SKM-1 treated with dmso at 0.1 percent for 144 hours (cell line): ENCODE measurements around the gene LYRM9.
"Not testable (repeated sequence)": the region's sequence is repeated elsewhere in the genome, so short reads cannot be mapped to it uniquely, and the experiment has no call there.

Experiments
- DNase-seq: peaks from one replicate; lab custom pipeline; 2025; ENCODE audit not compliant: unreplicated experiment; lab: John Stamatoyannopoulos, UW

LYRM9 gene

DNA sequence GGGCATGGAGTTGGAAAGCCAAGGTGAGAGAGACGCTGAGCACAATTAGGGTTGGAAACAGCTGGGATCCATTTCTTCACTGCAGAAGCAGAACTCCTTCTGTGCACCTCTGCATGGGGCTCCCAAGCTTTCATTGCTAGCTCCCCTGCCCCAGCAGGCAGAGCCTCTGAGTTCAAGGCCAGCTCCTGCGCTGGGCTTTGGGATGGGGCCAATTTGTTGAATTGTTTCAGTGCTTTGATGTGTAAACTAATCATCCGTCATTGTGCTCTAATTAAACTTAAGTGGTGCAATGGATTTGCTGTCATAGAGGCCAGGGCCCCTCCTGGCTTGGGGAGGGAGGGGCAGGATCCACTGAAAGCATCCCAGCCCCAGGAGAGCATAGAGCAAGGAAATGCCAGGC lies 13.5 kb upstream of the LYRM9 start:
- DNase-seq: no peak

DNA sequence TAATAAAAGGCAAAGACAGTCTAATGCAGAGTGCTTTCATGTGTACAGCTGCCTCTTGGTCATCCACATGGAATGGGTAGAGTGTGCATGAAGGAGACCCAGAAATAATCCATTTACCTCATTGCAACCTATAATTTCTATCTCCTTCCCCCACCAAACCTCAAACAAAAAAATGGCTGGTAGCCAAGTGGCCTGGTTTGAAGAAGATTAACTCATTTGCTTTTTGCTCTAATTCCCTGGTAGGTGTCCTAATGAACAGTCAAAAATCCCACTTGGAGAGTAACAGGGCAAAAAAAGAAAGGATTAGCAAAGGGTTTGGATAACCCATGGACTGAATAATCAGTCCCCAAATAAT lies 13.0 kb upstream of the LYRM9 start:
- no peak for DNase-seq

DNA sequence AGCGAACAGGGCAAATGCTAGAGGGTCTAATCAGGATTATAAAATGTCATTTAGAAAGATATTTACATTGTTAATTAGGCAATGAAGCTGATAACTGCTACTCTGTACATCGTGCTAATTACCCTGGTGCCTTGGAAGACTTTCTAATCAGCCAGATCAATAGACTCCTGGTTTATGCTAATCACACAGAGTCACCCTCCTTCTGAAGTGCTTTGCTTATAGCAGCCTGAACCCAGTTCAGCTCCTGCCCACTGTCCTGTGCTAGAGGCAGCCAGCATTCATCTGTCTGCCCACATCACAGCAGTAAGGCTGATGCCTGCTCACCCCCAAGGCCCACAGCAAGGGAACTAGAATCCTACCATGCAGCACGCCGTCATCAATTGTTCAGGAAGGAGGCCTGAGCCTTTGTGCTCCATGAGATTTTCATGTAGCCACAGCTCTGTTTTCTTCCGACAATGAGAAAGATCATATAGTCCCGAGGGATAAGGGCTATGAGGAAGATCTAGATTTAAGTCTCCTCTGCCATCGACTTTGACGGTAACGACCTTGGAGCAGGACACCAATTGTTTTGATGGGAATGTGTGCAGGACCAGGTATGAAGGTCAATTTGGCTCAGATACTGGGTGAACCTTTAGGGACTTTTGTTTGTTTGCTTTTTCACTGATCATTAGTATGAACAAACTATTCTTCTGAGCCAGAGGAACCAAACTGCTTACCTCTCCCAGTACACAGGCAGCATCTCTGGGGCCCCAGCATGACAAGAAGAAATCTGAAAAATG lies 12.5 kb upstream of the LYRM9 start:
- no peak for DNase-seq

DNA sequence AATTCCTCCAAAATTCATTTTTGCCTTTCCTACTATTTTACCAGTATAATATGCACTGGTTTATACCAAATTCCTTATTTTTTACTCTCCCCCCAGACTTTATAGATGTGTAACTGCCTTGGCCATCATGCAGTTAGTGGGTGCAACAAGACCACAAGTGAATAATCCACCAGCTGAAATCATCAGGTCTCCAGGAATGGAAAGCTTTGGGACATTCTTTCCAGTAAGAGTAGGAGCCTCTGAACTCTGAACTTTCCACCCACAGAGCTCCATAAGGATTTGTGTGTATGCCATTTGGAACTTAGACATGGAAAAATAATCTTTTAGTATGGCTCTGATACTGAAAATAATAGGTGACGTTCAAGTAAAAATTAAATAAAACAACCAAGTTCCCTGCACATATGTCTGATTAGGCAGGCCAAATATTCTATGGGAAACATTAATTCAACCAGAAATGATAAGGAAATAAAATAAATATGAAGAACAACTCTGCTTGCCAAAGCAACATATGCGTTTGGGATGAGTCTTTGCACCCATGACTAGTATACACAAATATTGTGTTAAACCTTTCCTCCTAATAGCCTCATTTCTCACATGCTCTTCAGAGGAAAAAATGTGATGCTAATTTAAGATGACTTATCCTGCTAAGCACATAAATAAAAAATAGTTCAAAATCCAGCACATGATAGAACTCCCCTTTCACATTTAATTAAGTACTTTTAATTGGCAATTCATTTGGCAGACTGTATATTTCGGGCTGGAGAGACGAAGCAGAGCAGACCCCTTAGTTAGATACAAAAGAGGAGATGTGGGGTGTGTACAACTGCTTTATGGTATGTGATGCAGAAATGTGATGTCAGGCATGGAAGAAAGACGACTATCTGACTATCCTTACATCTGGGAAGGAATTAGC lies 11.6 kb upstream of the LYRM9 start:
- no peak for DNase-seq

DNA sequence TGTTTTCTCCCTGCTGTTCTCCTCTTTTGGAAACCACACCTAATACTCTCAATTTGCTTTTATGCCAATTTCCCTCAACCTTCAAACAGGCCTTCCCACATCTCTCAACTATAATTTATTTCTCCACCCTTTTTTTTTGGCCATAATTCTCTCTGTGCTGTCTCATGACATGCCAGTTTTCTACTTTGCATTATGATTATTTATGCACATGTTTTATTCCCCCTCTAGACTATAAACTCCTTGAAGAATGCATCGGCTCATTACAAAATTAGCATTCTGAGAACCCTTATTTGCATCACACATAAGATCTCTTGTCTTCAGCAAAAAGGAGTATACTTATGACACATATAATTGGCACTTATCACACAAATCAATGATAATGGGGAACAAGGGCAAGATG lies 10.9 kb upstream of the LYRM9 start:
- DNase-seq: no peak

DNA sequence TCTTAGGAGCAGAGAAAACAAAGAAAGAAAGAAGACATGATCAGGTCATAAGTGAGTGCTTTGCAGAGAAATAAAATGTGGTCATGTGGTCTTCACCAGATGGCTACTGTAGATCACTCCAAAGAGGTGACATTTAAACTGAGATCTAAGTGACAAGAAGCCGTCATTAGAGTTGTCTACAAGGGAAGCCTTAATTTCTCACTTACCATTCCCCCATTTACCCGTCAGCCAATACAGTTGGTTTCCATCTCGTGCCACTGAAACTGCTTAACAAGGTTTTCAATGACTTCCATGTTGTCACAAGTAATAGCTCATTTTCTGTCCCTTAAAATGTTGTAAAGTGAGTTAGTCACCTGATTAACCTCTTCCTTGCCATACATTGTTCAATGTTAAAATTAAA lies 6.4 kb upstream of the LYRM9 start:
- no peak for DNase-seq

DNA sequence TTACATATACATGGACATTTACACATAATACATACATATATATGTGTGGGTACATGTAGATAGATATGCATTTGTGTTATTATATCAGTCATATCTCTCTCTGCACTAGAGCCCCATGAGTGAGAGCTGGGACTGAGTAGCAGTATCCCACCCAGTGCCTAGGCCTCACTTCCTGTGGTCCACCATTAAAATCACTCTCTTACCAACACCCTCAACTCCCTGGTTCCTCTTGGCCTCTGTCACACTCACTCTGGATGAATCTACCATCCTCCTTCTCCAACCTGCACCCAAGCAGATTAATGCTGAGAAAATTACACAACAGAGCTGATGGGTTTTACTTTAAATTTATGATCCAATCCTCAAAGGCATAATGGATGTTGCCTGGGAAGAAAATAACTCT lies 4.9 kb upstream of the LYRM9 start:
- no peak for DNase-seq

DNA sequence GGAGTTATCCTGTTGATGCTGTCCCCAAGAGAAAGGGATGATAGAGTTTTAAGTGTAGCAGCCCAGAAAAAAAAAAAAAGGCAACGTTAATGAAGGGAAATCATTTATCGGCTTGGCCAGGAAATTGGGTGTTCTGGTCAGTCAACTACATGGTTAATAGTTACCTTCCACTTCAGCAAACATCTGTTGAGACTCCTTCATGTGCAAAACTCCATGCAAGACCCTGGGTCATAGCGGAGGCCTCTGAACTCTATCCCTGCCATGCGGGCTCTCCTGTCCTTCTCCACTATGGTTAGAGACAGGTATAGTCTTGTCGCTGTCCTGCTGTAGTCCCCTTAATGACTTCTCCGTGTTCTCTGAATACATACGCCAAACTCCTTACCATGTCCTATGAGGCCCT lies 3.5 kb upstream of the LYRM9 start:
- DNase-seq: no peak

DNA sequence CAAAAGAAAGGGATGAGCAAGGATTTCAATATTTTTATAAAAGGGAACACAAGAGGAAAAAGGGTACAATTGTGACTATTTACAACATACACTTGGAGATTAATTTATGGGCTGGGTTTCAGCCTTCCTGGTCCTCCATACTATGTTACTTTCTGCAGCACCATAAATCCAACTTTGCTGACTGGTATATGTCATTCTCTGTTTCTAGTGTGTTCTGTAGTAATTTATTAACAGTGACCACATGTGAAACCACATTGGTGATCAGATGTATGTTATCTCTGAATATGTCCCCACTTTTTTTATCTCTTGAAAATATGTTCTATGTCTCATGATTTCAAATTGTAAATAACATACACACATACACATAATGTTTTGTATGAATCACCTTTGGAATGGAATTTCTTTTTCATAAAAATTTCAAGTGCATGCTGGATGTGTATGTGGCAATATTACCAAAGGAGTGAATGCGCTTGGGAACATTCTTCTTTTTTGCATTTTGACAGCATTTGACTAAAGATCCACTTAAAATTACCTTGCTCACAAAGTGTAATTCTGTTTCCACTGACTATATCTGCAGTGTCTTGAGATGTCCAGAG lies 2.9 kb upstream of the LYRM9 start:
- DNase-seq: no peak

DNA sequence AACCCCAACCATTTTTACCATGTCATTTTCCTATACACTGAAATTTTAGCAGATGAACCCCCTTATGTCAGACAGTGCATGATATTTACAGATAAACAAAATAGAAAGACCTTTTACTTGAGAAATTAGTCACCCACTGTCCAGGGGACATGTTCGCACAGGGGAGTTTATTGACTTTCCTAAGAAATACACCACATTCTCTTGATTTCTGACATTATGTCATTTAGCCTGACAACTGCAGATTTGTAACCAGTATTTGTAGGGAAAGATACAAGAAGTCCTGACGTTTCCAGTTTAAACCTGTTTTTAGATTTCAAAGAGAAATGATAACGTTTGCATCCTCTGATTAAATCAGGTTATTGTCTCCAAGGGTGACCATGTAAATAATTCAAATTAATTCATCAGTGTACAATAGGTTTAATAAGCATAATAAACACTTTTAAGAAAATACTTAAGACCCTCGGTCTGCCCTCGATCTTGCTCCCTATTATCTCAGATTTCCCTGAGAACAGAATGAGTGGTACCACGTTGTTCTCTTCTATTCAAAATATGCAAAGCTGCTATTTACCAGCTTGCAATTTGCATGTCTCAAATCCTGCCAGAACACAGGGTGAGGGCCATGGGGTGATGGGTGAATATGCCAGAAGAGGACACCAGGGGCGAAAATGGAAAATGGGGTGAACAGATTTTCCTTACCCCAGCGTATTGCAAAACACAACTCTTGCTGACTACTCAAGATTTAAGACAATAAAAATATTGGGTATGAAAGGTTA lies 2.1 kb upstream of the LYRM9 start:
- DNase-seq: no peak

DNA sequence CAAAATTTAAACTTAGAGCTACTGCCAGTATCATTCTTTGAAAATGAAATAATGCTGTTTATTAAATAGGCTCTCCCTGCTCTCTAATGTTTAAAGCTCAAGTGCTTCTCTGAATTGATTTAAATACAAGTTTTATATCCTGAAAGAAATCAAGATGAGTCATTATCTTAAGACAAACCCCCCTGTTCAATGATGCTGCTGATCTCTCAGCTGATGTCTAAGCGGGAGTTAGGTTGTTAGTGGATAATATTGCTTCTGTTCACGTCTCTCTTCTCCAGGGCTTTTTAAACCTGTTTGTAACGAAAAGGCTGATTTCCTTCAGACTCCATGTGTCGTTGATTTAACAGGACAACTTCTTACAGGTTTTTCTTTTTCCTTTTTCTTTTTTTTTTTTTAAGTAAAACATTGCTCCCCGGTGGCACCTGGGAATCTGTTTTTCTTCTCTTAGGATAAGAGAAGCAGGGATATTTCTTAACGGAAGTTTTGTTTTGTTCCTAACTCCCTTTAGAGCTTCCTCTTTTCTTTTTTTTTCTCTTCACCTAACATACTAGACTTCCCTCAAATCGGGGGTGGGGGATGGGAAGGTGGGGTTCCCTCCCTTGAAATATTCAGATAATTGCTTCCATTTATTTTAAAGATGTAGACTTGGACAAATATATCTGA lies 807 bp upstream of the LYRM9 start:
- DNase-seq: peak; percentile 16

DNA sequence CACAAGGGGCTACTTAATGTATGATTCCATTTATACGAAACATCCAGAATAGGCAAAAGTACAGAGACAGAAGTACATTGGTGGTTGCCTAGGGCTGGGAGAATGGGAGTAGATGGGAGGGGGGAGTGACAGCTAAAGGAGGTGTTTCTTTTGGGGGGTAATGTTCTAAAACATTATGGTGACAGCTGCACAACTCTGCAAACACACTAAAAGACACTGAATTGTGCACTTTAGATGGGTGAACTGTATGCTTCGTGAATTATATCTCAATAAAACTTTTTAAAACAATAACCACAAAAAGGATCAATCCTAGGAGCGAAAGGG lies 661 bp downstream of the LYRM9 start:
- DNase-seq: no peak

DNA sequence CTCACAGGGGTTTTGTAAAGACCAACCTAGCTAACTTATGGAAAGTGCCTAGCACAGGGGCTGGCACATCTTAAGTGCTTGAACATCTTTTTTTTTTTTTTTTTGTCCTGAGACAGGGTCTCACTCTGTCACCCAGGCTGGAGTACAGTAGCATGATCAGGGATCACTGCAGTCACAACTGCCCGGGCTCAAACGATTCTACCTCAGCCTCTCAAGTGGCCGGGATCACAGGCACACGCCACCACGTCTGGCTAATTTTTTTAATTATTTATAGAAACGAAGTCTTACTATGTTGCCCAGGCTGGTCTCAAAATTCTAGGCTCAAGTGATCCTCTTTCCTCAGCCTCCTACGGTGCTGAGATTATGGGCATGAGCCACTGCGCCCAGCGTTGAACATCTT lies 1.3 kb downstream of the LYRM9 start:
- no peak for DNase-seq

DNA sequence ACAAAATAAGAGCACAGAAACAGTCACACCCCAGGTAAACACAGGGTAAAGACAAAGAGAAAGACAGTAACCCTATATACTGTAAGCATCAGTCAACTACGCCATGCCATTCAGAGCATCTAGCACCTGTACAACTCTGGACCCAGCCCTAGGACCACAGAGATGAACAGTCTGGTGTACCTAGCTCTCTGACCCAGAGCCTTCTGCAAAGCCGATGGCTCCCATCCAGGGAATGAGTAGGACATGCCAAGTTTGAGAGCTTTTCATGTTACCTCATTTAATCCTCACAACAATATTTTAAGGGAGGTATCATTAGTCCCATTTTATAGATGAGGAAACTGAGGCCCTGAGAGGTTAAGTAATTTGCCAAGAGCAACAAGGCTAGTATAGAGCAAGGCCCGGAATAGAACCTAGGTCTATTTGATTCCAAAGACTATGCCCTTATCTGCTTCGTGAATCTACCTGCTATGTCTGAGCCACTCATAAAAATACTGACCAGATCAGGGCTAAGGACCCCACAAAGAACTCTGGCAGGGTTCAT lies 3.4 kb downstream of the LYRM9 start:
- no peak for DNase-seq

DNA sequence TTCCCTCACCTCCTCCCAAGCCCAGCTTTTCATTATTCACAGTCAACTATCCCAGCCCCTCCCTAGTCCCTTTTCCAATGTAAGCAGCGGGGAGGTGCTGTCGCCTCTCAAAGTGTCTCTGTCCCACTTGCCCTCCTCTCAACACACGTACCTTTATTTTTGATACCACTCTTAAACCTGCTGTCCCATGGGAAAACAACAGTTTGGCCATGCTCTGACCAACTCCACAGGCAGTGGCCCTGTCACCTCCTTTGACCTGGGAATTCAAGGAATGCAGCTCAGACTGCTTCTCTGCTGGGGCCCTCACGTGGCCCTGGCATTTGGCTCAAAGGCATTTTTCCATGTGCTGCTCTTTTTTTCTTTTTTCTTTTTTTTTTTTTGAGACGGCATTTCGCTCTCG lies 4.2 kb downstream of the LYRM9 start:
- DNase-seq: no peak

DNA sequence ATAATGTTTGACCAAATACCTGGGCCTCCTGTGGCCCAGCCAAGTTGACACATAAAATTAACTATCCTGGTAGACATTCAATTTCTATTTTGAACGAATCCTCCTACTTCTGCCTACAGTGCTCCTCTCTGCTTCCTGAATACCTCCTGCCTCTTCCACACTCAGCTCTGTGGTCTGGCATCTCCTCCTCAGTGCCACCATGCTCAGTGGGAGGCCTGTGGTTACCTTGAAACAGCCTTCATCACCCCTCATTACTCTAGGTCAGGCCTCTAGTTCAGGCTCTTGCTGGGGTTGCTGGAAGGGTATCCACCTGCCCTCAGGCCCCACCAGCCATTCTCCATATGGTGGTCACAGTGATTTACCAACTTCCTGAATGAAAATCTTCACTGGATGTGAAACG lies 5.1 kb downstream of the LYRM9 start:
- no peak for DNase-seq

DNA sequence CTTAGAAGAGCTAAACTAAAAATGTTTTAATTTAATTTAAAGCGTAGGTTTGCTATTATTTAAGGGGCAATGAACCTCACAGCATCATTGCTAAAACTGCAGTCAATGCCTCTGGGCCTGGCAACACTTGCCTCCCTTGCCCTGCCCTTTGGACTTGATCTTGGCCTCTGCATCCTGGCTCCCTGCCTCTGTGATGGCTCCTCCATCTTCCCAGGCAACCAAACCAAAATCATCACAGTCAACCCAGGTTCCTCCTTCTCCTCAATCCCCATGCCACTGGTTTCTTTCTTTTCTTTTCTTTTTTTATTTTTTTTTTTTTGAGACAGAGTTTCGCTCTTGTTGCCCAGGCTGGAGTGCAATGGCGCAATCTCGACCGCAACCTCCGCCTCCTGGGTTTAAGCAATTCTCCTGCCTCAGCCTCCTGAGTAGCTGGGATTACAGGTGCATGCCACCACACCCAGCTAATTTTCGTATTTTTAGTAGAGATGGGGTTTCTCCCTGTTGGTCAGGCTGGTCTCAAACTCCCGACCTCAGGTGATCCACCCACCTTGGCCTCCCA lies 6.7 kb downstream of the LYRM9 start:
- not testable (repeated sequence) for DNase-seq

DNA sequence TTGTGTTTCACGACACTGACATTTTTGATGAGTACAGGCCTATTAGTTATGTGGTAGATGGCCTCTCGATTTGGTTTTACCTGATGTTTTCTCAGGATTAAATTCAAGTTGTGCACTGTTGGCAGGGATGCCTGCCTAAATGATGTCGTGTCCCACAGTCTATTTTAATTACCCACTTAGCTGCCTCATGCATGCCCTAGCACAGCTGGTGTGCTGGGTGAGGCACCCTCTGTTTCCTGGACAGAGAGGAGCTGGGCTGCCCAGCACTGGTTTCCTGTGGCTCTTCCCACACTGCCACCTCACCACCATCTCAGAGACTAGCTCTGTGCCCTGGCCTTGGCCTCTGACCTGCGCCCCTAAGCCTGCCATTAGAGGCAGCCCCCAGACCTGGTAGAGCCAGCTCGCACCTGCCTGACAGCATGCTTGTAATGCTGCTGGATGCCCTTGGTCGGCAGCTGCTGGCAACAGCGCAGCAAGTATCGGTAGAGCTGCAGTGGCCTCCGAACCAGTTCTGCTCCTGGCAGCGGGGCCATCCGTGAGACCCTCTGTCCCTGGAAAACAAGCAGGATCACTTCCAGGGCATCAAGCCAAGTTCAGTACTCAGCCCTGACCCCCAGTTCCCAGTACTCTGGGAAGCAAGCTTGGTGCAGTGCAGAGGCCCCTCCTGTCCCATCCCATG lies 10.9 kb downstream of the LYRM9 start:
- no peak for DNase-seq

DNA sequence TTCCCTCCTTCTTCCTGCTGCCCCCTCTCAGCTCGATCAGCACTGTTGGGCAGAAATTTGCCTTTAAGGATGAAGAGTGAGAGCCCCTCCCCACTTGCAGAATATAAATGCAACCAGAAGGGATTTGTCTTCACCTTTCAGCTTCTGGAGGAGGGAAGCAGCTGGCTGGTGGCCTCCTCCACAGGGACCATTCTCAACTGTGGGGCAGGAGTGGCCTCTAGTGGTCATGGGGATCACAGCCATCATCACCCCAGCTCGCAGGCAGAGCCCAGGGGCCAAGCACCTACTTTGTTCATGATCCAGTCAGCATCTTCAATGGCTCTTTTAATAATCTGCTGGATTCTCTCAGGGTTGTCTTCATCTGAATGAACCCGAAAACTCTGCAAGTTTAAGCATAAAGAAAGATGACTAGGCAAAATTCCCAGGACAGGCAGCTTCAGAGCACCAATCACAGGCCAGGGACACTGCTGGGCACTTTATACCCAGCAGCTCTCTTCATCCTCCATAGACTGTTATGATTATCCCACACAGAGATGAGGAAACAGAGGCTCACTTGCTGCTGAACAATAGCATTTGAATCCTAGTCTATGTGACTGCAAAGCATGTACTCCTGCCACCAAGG lies 13.1 kb downstream of the LYRM9 start:
- DNase-seq: peak; percentile 52
